Right lobe of liver (tissue), 4 donors: ENCODE results near the gene CRK.

Source experiments
- CTCF ChIP-seq, 4 donors: fragments of 200-600 bp in 3 of 4; fragments of 450-650 bp in 1 of 4; IDR thresholded peaks; one replicate each; pipeline versions ENCODE4 v1.5.1 to v1.8.0; 2016 to 2022; ENCODE audit warnings: antibody characterized with exemption in 4 of 4, mild to moderate bottlenecking in 2 of 4
- POLR2A ChIP-seq: fragments of 450-650 bp; IDR thresholded peaks from one replicate; pipeline ENCODE4 v1.6.1; 2017; ENCODE audit warnings: antibody characterized with exemption, mild to moderate bottlenecking
- donor health status: DM: no; HTN: no; CAD: no.
- donor health status: DM: no; HTN: no; CAD: no.
- donor health status: DM: no; HTN: yes; CAD: no.

- TF ChIP-seq CTCF (IDR thresholded peaks at IDR 0.05), result no peak
- no peak for TF ChIP-seq POLR2A
These were observed 76.1 kb downstream of the CRK start for GRCh38 chr17:1379930-1380313.
